Stimulated activated CD8-positive, alpha-beta memory T cell treated with anti-CD3 and anti-CD28 coated beads, Interleukin-4, amount 100 ng/mL, for 1 hour (primary cell): ENCODE data around the gene SPTBN2.

Experiments
- DNase-seq, 2 donors: peaks; one replicate each; pipeline ENCODE4 v3.0.0-alpha.2; 2020; ENCODE audit warnings: low read depth in 2 of 2, low spot score in 1 of 2

The SPTBN2 gene

DNA sequence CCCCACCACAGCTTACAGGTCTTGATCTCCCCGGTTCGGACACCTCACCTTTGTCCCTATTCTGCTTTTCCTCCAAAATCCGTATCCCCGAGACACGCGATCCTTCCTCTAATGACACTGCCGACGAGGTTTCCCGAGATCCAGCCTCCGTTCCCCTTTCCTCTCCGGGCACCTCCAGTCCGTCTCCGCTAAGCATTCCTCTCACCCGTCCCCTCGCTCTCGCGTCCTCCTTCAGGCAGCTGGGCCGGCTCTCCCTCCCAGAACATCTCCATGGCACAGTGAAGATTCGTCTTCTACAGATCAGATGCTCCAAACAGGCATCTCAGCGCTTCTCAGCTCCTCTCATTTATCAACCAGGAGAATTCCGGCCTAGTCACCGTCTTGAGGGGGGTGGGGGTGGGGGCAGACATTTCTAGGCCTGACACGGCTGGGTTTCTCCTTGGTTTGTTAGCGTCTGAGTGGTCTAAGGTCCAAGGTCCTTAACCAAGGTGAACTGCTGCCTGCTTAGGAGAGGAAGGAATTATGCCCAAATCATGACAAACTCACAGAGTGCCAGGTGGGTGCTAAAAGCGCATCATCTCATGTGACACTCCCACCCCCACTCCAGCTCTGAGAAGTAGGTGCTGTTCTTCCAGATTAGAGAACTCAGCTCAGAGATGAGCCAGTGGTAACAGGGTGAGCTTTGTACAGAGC, at the start of gene SPTBN2:
Gene SPTBN2, minus strand, starts transcription at position 524 of the 693 bp plus-strand sequence. CDS start 7,976 bp downstream, outside the sequence.
- DNase-seq: no peak

DNA sequence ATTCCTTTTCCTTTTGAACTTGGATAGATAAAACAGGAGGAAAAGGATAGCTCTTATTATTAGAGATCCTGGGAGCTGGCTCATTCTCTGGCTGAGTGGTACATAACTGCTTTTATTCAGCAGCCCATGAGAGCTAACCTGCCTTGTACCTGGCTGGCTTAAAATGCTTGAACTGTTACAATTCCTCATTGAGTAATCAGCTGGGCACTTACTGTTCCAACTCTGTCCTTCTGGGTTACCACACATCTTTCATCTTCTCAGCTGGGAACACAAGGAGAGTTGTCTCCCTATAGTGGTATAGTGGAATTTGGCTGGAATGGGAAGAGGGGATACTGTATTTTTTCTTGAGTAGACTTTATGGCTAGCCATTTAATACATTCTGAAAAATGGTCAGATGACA, 39.8 kb upstream of the SPTBN2 start:
- no peak for DNase-seq

DNA sequence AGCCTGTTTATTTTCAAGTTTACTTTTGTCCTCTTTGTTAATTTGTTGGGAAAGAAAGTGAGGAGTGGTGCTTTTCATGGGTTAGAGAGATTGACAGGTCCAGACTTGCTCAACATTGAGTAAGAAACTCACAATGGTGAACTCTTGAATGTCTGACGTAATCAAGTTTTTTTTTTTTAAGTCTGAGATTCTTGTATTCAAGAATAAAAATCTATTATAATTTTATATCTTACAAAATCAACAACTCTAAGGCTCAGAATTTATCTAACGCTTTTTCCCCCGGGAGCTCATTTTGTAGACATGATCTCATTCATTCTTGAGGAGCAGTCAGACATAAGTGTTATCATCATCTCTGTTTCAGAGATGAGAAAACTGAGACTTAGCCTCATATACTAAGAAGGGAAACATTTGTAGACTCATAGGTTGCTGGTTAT, 39.1 kb upstream of the SPTBN2 start:
- no peak for DNase-seq

DNA sequence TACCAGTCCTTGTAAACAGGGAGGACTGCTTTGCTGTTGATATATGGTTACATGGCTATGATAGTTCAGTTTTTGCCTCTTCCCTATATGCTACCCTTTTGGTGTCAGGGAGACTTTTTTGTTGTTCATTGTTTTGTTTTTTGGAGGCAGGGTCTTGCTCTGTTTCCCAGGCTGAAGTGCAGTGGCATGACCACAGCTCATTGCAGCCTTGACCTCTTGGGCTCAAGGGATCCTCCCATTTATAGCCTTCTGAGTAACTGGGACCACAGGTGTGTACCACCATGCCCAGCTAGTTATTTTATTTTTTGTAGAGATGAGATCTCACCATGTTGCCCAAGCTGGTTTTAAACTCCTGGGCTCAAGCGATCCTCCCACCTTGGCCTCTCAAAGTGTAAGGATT, 38.6 kb upstream of the SPTBN2 start:
- no peak for DNase-seq

DNA sequence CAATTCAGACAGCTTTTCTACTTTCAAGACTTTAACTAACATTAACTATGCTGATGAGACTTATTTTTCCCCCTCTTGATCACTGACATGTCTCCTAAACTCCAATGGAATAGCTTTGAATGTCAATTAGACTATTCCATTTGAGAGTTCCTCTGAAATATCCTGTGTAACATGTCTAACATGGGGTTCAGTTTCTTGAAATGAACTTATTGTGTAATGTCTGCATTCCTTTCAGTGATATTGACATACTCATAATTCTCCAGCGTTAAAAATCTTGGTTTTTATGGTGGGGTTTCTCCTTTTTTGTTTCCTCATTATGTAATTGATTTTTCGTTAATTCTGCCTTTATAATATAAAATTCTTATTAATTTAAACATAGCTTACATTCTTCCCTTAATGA, 37.7 kb upstream of the SPTBN2 start:
- DNase-seq: no peak

DNA sequence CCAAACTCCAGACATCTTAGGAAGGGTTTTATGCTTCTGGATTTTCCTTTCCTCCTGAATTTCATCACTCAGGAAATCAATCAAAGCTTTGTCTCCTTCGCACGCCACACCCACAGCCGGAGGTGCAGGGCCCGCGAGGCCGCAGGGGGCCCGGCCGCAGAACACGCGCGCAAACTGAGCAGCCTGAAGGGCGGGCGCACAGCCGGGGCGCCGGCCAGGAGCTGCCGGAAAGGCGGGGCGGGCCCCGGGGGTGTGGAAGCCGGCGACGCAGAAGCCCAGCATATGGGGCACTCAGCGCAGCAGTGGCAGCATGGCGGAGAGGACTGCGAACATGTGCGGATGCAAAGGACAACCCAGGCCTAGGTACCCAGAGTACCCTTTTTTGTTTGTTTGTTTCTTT, 33.1 kb upstream of the SPTBN2 start:
- DNase-seq: no peak

- DNase-seq: no peak
Measured at GRCh38 chr11:66752148-66752547, 23.1 kb upstream of the SPTBN2 start.

GRCh38 chr11:66749091-66749490, 20.1 kb upstream of the SPTBN2 start:
- no peak for DNase-seq

DNA sequence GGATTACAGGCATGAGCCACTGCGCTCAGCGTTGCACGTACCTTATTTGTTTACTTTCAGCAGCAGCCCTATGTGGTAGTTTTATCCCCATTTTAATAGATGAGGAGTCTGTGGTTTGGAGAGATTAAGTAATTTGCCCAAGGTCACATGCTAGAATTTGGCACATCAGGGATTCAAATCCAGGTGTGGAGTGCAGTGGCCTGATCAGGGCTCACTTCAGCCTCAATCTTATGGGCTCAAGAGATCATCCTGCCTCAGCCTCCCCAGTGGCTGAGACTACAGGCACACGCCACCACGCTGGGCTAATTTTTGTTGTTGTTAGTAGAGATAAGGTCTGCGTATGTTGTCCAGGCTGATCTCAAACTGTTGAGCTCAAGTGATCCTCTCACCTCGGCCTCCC, 18.5 kb upstream of the SPTBN2 start:
- no peak for DNase-seq

DNA sequence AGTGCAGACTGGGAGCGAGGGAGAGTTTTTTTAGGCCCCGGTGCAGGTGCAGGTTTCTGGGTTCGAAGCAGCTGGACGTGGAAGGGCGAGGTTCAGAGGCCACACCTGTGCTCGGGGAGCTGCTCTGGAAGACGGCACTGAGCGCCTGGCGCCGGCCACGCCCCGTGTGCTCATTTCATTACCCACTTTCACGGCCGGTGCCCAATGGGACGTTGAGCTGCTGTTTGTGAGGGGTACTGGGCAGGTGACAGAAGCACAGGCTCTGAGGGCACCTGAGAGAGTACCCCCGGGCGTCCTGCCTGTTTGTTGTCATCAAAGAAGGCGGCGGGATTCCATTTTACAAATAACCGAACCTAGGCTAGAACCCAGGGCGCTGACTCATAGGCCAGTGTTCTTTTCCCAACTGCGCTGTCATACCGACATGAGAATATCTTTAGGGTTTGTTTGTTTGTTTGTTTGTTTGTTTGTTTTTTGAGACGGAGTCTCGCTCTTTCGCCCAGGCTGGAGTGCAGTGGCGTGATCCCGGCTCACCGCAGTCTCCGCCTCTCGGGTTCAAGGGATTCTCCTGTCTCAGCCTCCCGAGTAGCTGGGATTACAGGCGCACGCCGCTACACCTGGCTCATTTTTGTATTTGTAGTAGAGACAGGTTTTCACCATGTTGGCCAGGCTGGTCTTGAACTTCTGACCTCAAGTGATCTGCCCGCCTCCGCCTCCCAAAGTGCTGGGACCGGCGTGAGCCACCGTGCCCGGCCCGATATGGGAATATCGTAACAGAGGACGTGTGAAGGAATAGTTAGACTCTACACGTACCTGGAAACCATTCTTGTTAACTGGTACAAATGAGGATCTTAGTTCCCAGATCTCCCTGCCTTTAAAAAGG, 16.6 kb upstream of the SPTBN2 start:
- no peak for DNase-seq

- DNase-seq: peak; percentile 62 to 81
Measured at GRCh38 chr11:66744485-66745355, 15.7 kb upstream of the SPTBN2 start.

DNA sequence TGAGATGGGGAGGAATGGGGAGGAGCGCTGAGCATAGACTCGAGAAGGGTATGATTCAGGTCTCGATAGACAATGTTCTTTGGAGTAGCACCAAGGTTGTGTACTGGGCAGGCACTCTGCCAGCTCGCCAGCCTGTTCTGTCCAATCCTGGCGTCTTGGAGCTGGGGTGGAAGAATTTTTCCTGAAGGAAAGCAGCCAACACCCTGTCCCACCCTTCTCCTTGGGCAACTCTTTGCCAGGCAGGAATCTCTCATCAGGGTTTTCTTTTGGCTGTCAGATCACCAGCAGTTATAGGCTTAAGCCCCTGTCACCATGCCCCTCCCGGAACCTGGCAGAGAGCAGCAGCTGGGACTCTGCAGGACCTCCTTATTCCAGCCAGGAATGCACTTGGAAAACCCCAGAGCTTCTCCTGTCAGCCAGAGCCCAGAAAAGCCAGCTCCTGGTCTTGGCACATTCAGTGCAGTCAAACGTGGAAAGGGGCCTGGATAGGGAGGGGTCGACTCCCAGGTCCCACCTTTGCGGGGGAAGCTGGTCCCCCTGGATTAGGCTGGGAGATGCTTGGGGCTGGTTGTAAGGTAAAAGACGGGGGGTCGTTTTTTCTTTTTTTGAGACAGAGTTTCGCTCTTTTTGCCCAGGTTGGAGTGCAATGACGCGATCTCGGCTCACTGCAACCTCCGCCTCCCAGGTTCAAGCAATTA, 14.4 kb upstream of the SPTBN2 start:
- no peak for DNase-seq

DNA sequence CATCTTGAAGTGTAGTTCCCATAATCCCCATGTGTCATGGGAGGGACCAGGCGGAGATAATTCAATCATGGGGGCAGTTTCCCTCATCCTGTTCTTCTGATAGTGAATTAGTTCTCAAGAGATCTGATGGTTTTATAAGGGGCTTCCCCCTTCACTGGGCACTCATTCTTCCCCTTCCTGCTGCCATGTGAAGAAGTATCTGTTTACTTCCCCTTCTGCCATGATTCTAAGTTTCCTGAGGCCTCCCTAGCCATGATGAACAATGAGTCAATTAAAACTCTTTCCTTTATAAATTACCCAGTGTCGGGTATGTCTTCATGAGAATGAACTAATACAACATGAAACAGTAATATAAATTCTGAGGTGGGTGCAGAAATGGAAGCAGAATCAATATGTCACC, 12.1 kb upstream of the SPTBN2 start:
- no peak for DNase-seq

- no peak for DNase-seq
Measured at GRCh38 chr11:66739983-66740382, 11.0 kb upstream of the SPTBN2 start.

- no peak for DNase-seq
Measured at GRCh38 chr11:66734215-66734614, 5.2 kb upstream of the SPTBN2 start.

DNA sequence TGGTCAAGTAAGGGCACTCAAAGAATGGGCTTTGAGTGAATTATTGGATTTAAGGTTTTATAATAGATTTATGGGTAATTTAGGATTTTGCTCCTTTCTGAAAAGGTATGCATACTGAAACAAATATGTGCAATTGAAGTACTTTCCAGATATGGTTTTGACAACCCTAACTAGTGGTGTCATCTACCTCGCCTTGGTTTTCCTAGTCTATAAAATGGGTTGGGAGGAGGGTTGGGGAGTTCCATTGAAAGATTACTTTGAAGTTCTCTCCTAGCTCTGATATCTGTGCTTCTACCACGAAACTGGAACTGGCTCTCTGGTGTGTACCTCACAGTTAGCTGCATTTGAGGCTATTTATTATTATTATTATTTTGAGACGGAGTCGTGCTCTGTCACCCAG, 431 bp upstream of the SPTBN2 start:
- DNase-seq: no peak

GRCh38 chr11:66728038-66728692, 851 bp downstream of the SPTBN2 start:
- no peak for DNase-seq

DNA sequence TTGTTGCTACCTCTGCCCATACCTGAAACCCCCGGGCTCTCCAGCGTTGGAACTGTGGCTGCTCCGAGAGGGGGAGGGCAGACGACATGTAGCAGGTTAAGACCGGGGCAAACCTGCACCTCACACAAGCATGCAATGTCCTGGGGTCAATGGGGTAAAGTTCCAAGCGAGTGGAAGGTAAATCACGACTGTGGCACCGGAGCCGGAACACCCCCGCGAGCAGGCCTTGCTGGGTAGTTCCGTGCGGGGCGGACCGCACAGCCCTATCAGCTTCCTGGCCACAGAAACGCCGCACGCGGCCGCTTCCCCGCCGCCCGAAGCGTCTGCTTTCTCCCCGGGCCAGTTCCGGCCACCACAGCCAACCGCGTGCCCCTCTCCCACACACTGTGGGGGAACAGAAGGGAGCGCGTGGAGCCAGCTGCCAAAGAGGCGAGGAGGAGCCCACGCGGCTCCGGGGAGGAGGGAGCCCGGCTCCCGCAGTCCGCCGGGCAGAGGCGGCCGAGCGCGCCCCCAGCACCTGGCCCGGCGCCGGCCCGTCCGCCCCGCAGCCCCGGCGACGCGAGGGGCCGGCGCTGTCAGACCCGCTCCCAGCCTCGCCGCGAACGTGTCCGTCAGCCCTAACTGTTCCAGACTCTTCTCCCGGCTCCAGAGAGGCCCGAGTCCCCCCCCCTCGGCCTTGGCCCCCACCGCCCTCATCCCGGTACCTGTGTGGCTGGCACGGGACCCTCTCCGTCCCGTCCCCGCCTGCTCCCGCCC, 1.6 kb downstream of the SPTBN2 start:
- no peak for DNase-seq

DNA sequence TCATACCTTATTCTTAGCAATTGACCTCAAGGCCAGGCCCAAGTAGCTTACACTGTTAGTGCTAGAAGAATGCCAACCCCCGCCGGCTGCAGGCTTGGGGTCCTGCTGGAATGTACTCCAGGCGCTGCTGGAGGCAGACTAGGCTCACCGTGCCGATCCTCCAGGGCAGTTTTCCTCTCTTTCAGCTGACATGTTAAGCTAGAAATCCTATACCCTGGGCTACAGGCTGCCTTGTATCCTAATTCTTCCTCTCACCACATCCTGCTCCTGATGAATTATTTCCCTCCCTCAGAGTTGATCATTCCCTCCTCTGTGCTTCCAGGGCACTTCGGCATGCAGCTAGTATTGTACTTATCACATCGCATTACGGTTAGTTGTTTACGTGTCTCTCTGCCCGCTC, 3.4 kb downstream of the SPTBN2 start:
- no peak for DNase-seq

- DNase-seq: no peak
Measured at GRCh38 chr11:66725114-66725513, 3.9 kb downstream of the SPTBN2 start.
